Heart right ventricle (tissue), 16 donors: ENCODE results near the gene GGTA1. TPM values are rescaled to one million over a fixed set of nuclear protein-coding genes. Genes with fewer than 3 reads are reported as not detected.

Source experiments
- ATAC-seq, 8 donors: fragments of 200-7000 bp; cut with Tn5 transposase; one replicate each; pipeline ENCODE4 v1.9.1; 2020; ENCODE audit warnings: mild to moderate bottlenecking in 8 of 8, moderate library complexity in 8 of 8, moderate number of reproducible peaks in 1 of 8
- DNase-seq, 2 donors: peaks; one replicate each; pipeline ENCODE4 v3.0.0-alpha.2; 2020
- H3K27ac ChIP-seq, 10 donors: fragments of 200-600 bp; sonication (generic) in 2 of 10; one replicate each; pipeline versions ENCODE4 v1.5.0 to v1.8.0; 2020 to 2022; ENCODE audit warnings: mild to moderate bottlenecking in 3 of 10
- H3K27me3 ChIP-seq, 7 donors: fragments of 200-600 bp; one replicate each; pipeline ENCODE4 v1.8.0; 2021 to 2022; ENCODE audit warnings: mild to moderate bottlenecking in 2 of 7
- H3K36me3 ChIP-seq, 9 donors: fragments of 200-600 bp; sonication (generic) in 1 of 9; one replicate each; pipeline versions ENCODE4 v1.5.0 to v1.8.0; 2020 to 2022; ENCODE audit warnings: mild to moderate bottlenecking in 2 of 9
- H3K4me1 ChIP-seq, 9 donors: fragments of 200-600 bp; sonication (generic) in 1 of 9; one replicate each; pipeline versions ENCODE4 v1.5.0 to v1.8.0; 2020 to 2022; ENCODE audit warnings: mild to moderate bottlenecking in 4 of 9
- H3K4me3 ChIP-seq, 10 donors: fragments of 200-600 bp; sonication (generic) in 2 of 10; one replicate each; pipeline versions ENCODE4 v1.5.0 to v1.8.0; 2020 to 2022; ENCODE audit warnings: mild to moderate bottlenecking in 7 of 10, moderate library complexity in 2 of 10
- H3K9me3 ChIP-seq, 11 donors: fragments of 200-600 bp in 10 of 11; sonication (generic) in 2 of 11; one replicate each; pipeline versions ENCODE4 v1.5.0 to v1.8.0; 2013 to 2022; ENCODE audit warnings: mild to moderate bottlenecking in 2 of 11, control low read depth in 1 of 11, moderate library complexity in 1 of 11
- WGBS, 2 donors: extraction: QIAGEN DNeasy Blood & Tissue Kit; methylation state at CpG; one replicate each; pipeline ENCODE4 v1.1.7; 2013; ENCODE audit warnings: inconsistent platforms in 1 of 2; 5-methylcytosine and 5-hydroxymethylcytosine counted together
- intact Hi-C, 10 donors: fragments of 100-400 bp; cut with DNase I; formaldehyde crosslinking; loops; one replicate each; pipeline versions ENCODE4 v1.11.1 to v1.14.2; 2022
- polyA plus RNA-seq, 2 donors: library from polyadenylated mRNA; stranded (reverse); fragments of 200-250 nt; gene quantifications; one replicate each; pipeline ENCODE4 v1.2.3, GENCODE V29; 2013
- total RNA-seq, 10 donors: library from RNA; stranded (reverse); fragmentation: NEBNext Ultra II Directional in 3 of 10; extraction: Animal tissue kit (Norgen Biotek cat#: 25700) in 3 of 10; gene quantifications; one replicate each; pipeline versions ENCODE4 v1.2.1 to v1.2.4, GENCODE V29; 2021 to 2023
- TF ChIP-seq, protein P1 (sequence below), 9 donors: fragments of 200-600 bp; sonication (generic) in 2 of 9; IDR thresholded peaks; one replicate each; pipeline versions ENCODE4 v1.5.0 to v1.8.0; 2021 to 2022; ENCODE audit warnings: antibody characterized with exemption in 9 of 9, mild to moderate bottlenecking in 5 of 9, moderate library complexity in 1 of 9
- donor health status: Arrhythmogenic right ventricular cardiomyopathy.
- donor health status: ischemic (EF 13 %, LVEDD 7.1; RV severe dilation, severe dysfunction).
- donor health status: healthy with polysubstance abuse.
- donor health status: DM: no; HTN: yes; CAD: no.
- donor health status: DM: no; HTN: no; CAD: no.
- donor health status: ischemic (EF 25% LVEDD 6.9; RV normal size, moderate dysfunction).
- donor health status: ischemic (EF 25% LVEDD 5.7; RV mildly dilated, moderate dysfunction).
- donor health status: healthy.
- donor health status: DM: yes; HTN: yes; CAD: no.
- donor health status: Ischemic cardiomyopathy.
- donor health status: ischemic (EF 35%, LVEDD 5.7; RV mildly dilated, moderate dysfunction).
- donor health status: nonischemic (EF 11% LVEDD 7.7; RV severe dilation, severe dysfunction).
- donor health status: DM: yes; HTN: yes; CAD: no.
- donor health status: PGD.
- donor health status: ischemic (EF 29% LVEDD 5.4; RV normal size, mild dysfunction).
- donor health status: nonischemic (EF 23%, LVEDD 6.1; RV moderate dilation, normal function).

The GGTA1 gene
- total and polyA plus RNA-seq, 12 donors, result 3.0 to 42.1 (median 13.9) TPM

DNA sequence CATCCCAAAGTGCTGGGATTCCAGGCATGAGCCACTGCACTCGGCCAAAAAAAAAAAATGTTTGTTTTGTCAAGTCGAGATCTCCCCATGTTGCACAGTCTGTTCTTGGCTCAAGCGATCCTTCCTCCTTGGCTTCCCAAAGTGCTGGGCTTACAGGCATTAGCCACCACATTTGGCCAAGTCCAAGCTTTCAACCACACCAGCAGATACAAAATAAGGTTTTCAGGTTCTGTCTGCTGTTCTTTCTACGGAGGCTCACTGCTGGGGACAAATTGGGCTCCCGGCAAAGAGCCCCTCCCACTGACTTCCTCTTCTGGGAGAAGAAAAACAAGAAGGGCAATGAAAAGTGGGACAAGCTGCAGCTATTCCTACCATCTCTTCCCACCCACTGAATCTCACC, 37.6 kb upstream of the GGTA1 start:
- TF ChIP-seq, protein P1, sequence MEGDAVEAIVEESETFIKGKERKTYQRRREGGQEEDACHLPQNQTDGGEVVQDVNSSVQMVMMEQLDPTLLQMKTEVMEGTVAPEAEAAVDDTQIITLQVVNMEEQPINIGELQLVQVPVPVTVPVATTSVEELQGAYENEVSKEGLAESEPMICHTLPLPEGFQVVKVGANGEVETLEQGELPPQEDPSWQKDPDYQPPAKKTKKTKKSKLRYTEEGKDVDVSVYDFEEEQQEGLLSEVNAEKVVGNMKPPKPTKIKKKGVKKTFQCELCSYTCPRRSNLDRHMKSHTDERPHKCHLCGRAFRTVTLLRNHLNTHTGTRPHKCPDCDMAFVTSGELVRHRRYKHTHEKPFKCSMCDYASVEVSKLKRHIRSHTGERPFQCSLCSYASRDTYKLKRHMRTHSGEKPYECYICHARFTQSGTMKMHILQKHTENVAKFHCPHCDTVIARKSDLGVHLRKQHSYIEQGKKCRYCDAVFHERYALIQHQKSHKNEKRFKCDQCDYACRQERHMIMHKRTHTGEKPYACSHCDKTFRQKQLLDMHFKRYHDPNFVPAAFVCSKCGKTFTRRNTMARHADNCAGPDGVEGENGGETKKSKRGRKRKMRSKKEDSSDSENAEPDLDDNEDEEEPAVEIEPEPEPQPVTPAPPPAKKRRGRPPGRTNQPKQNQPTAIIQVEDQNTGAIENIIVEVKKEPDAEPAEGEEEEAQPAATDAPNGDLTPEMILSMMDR (IDR thresholded peaks at IDR 0.05), result no peak
- DNase-seq, result no peak
- Histone ChIP-seq H3K27me3 (no peaks in the 10 kb centered on the region), H3K36me3 (no peaks in the 10 kb centered on the region), H3K27ac (peak overlapping the region in 7 of 10 donors; percentile 10 to 67 (median 49)), H3K9me3 (no peaks in the 10 kb centered on the region), H3K4me3 (no peak overlapping the region), H3K4me1 (peaks cover 0 to 18% (median 9%) of the 10 kb centered on the region in 9 donors)
- 26 to 57% methylated on average over 5 of the region's 5 CpGs for WGBS, 2 donors
- ATAC-seq, result peak in 4 of 8 donors; percentile 12 to 62 (median 24)
- intact Hi-C loops, result loop anchor here in 6 of 10 donors (5.0 to 10.0 kb wide), 4 partner anchors 35 to 75 kb away; partner anchors contain the start of gene GGTA1 (in 1 of the 6)

DNA sequence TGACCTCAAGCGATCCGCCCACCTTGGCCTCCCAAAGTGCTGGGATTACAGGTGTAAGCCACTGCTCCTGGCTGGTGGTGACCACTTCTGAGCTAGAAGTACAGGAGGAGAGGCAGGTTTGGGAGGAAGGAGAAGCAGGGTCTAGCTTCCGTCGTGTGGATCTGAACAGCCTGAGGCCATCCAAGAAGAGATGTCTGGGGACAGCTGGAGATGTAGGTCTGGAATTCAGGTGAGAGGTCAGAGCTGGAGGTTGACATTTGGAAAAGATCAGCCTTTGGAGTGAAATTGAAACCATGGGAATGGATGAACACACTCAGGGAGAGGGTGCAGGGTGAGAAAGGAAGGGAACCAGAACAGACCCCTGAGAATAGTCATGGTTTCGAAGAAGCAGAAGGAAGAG, 33.2 kb upstream of the GGTA1 start:
- H3K27me3 ChIP-seq, result no peaks in the 10 kb centered on the region
- H3K4me3 ChIP-seq, result no peak overlapping the region
- H3K27ac ChIP-seq, result peak overlapping the region in 2 of 10 donors; percentile 29 to 36
- ATAC-seq (no peak), DNase-seq (no peak)
- H3K4me1 ChIP-seq, result peaks cover 7 to 35% (median 27%) of the 10 kb centered on the region in 9 donors
- no peaks in the 10 kb centered on the region for H3K36me3 ChIP-seq
- no peaks in the 10 kb centered on the region for H3K9me3 ChIP-seq
- intact Hi-C loops, result loop anchor here in 3 of 10 donors (5.0 to 10.0 kb wide), 2 partner anchors 68 to 71 kb away; no protein-coding TSS in a partner anchor
- TF ChIP-seq, protein P1 (IDR thresholded peaks at IDR 0.05), result no peak
- 78 to 79% methylated on average over 5 of the region's 5 CpGs for WGBS, 2 donors

DNA sequence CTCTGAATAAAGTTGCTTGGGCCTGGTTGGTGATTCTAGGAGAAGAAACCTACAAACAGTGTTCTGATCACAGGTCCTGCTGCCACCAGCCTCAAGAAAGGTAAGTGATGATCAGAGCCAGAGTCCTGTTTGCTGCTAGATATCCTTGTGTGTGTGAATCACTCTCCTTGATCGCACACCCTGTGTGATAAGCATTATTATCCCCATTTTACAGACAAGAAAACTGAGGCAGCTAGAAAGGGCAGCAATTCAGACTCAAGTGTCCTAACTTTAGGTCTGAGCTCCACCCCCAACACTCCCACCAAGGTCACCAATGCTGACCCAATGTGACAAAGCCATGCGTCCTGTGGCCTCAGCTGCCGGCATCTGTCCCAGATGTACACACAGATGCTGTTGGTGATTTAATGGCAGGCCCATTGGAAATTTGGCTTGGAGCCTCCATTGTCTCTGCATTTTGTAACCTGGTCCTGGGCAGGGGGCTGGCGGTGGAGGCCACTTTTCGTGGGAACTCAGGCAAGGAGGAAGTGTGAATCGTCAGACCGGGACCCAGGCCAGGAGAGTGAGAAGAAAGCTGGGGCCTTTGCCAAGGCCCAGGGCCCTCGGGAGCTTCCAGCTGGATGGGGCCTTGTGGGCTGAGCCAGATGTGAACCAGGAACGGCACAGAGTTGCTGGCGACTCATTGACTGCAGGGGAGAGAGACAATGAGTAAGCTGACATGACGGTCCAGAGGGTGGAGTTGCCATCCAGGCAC, 29.8 kb upstream of the GGTA1 start:
- Histone ChIP-seq H3K27me3 (no peaks in the 10 kb centered on the region), H3K4me1 (peaks cover 7 to 30% (median 19%) of the 10 kb centered on the region in 9 donors), H3K27ac (peak overlapping the region in 9 of 10 donors; percentile 46 to 79 (median 66)), H3K9me3 (no peaks in the 10 kb centered on the region), H3K4me3 (no peak overlapping the region), H3K36me3 (no peaks in the 10 kb centered on the region)
- ATAC-seq (peak; percentile 87 to 95 (median 92)), DNase-seq (peak; percentile 98 to 99)
- WGBS, 2 donors, result 15 to 24% methylated on average over 11 of the region's 11 CpGs
- TF ChIP-seq, protein P1 (IDR thresholded peaks at IDR 0.05), result no peak
- intact Hi-C loops, result loop anchor here in 1 of 10 donors (2.0 to 5.0 kb wide), 3 partner anchors 31 to 82 kb away; partner anchors contain the start of gene GGTA1

DNA sequence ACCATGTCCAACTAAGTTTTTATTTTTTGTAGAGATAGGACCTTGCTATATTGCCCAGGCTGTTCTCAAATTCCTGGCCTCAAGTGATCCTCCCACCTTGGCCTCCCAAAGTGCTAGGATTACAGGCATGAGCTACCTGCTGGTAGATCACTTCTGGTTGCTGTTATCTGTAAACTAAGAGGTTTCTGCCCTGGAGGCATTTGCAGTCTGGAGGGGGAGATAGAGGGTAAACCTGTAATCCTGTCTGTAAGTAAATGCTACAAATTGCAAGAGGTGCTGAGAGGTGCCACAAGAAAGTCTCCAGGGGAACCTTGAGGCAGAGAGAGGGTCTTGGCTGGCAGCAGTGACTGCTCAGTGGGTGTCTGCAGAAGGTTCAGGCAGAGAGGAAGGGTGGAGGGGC, 29.0 kb upstream of the GGTA1 start:
- Histone ChIP-seq H3K27ac (peak overlapping the region in 7 of 10 donors; percentile 18 to 79 (median 63)), H3K9me3 (no peaks in the 10 kb centered on the region), H3K4me1 (peaks cover 7 to 30% (median 19%) of the 10 kb centered on the region in 9 donors), H3K36me3 (no peaks in the 10 kb centered on the region), H3K4me3 (no peak overlapping the region), H3K27me3 (no peaks in the 10 kb centered on the region)
- TF ChIP-seq, protein P1 (IDR thresholded peaks at IDR 0.05), result no peak
- intact Hi-C loops, result loop anchor here in 1 of 10 donors (2.0 to 5.0 kb wide), 3 partner anchors 30 to 81 kb away; partner anchors contain the start of gene GGTA1
- ATAC-seq (no peak), DNase-seq (no peak)
